DMS53 treated with DMSO at 0.1 percent for 48 hours (cell line): Measurements from ENCODE around the gene SPATA25.

ENCODE experiments used
- DNase-seq: peaks from one replicate; lab custom pipeline; 2025; ENCODE audit not compliant: unreplicated experiment; lab: John Stamatoyannopoulos, UW

Gene SPATA25

GRCh38 chr20:45841407-45842129 lies 45.9 kb downstream of the SPATA25 start:
- DNase-seq, result no peak

- no peak for DNase-seq
Observed at GRCh38 chr20:45840700-45841198, 46.7 kb downstream of the SPATA25 start.

- DNase-seq, result no peak
Observed at GRCh38 chr20:45836841-45837240, 50.6 kb downstream of the SPATA25 start.
